Stimulated activated naive B cell treated with anti-CD40 and anti-IgM and Interleukin-4, amounts not matched to agents 10 μg/mL and 1 μg/mL and 100 μg/mL, for 72 hours (primary cell): ENCODE data around the gene ABCD3.
"Not testable (repeated sequence)": the region's sequence is repeated elsewhere in the genome, so short reads cannot be mapped to it uniquely, and the experiment has no call there.

Source experiments
- ATAC-seq, 2 donors: fragments of 150-1000 bp; cut with Tn5 transposase; replicated peaks; 2 replicates each; pipeline ENCODE4 v1.10.0; 2021; ENCODE audit warnings: moderate library complexity in 1 of 2
- DNase-seq: peaks from one replicate; pipeline ENCODE4 v3.0.0; 2021
- H3K27ac Mint-ChIP-seq: one replicate; pipeline ENCODE4 v1.8.0; 2022; ENCODE audit warnings: mild to moderate bottlenecking, mixed read lengths
- H3K27me3 Mint-ChIP-seq, 2 donors: one replicate each; pipeline ENCODE4 v1.8.0; 2022; ENCODE audit warnings: mixed read lengths in 2 of 2
- H3K36me3 Mint-ChIP-seq, 2 donors: one replicate each; pipeline ENCODE4 v1.8.0; 2022; ENCODE audit warnings: mixed read lengths in 2 of 2, mild to moderate bottlenecking in 1 of 2
- H3K4me1 Mint-ChIP-seq, 2 donors: one replicate each; pipeline ENCODE4 v1.8.0; 2022; ENCODE audit warnings: mixed read lengths in 2 of 2, mild to moderate bottlenecking in 1 of 2
- H3K4me3 Mint-ChIP-seq, 2 donors: one replicate each; pipeline ENCODE4 v1.8.0; 2022; ENCODE audit warnings: mild to moderate bottlenecking in 2 of 2, mixed read lengths in 2 of 2, moderate library complexity in 1 of 2
- H3K9me3 Mint-ChIP-seq, 2 donors: one replicate each; pipeline ENCODE4 v1.8.0; 2022; ENCODE audit warnings: mixed read lengths in 2 of 2, mild to moderate bottlenecking in 1 of 2

The ABCD3 gene

DNA sequence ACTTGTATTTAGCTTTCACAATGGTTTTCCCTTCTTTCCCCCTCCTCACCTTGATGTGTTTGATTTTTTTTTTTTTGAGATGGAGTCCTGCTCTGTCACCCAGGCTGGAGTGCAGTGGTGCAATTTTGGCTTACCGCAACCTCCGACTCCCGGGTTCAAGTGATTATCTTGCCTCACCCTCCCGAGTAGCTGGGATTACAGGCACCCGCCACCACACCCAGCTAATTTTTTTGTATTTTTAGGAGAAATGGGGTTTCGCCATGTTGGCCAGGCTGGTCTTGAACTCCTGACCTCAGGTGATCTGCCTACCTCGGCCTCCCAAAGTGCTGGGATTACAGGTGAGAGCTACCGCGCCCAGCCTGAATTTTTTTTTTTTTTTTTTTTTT is 8.3 kb downstream of the ABCD3 start:
- not testable (repeated sequence) for ATAC-seq, H3K27ac Mint-ChIP-seq, H3K9me3 Mint-ChIP-seq, H3K4me3 Mint-ChIP-seq, DNase-seq, H3K27me3 Mint-ChIP-seq
- Mint-ChIP-seq H3K4me1 (peaks cover 31 to 53% of the 10 kb centered on the region in 2 donors), H3K36me3 (peaks cover 16 to 19% of the 10 kb centered on the region in 2 donors)

DNA sequence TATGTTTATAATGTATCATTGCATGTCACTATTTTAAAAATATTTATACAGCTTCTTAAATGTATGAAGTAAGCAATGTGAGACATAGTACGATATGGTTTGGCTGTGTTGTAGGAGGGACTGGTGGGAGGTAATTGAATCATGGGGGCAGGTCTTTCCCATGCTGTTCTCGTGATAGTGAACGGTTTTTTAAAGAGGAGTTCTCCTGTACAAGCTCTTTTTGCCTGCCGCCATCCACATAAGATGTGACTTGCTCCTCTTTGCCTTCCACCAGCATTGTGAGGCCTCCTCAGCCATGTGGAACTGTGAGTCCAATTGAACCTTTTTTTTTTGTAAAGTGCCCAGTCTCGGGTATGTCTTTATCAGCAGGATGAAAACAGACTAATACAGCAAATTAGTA is 10.3 kb downstream of the ABCD3 start:
- DNase-seq: no peak
- Mint-ChIP-seq H3K27ac (no peak overlapping the region), H3K36me3 (peaks cover 16 to 24% of the 10 kb centered on the region in 2 donors), H3K27me3 (no peaks in the 10 kb centered on the region), H3K9me3 (peaks cover 3 to 9% of the 10 kb centered on the region in 2 donors), H3K4me1 (peaks cover 28 to 36% of the 10 kb centered on the region in 2 donors), H3K4me3 (no peak overlapping the region)
- ATAC-seq: no peak

DNA sequence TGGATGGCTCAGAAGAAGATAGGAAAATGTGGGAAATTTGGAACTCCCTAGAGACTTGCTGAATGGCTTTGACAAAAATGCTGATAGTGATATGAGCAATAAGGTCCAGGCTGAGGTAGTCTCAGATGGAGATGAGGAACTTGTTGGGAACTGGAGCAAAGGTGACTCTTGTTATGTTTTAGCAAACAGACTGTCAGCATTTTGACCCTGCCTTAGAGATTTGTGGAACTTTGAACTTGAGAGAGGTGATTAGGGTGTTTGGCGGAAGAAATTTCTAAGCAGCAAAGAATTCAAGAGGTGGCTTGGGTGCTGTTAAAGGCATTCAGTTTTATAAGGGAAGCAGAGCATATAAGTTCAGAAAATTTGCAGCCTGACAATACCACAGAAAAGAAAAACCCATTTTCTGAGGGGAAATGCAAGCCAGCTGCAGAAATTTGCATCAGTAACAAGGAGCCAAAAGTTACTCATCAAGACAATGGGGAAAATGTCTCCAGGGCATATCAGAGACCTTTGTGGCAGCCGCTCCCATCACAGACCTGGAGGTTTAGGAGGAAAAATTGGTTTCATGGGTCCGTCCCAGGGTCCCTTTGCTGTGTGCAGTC is 10.8 kb downstream of the ABCD3 start:
- H3K27ac Mint-ChIP-seq, H3K9me3 Mint-ChIP-seq, H3K4me3 Mint-ChIP-seq, H3K27me3 Mint-ChIP-seq, DNase-seq, ATAC-seq: not testable (repeated sequence)
- Mint-ChIP-seq H3K36me3 (peaks cover 18 to 27% of the 10 kb centered on the region in 2 donors), H3K4me1 (peaks cover 24 to 30% of the 10 kb centered on the region in 2 donors)

DNA sequence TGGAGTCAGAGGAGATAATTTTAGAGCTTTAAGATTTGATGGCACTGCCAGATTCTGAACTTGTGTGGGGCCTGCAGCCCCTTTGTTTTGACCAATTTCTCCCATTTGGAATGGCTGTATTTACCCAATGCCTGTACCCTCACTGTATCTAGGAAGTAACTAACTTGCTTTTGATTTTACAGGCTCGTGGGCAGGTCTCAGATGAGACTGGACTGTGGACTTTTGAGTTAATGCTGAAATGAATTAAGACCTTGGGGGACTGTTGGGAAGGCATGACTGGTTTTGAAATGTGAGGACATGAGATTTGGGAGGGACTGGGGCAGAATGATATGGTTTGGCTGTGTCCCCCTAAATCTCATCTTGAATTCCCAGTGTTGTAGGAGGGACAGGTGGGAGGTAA is 11.9 kb downstream of the ABCD3 start:
- not testable (repeated sequence) for H3K27ac Mint-ChIP-seq, H3K9me3 Mint-ChIP-seq, DNase-seq, ATAC-seq, H3K4me3 Mint-ChIP-seq, H3K27me3 Mint-ChIP-seq
- H3K4me1 Mint-ChIP-seq: peaks cover 22 to 30% of the 10 kb centered on the region in 2 donors
- peaks cover 16 to 27% of the 10 kb centered on the region in 2 donors for H3K36me3 Mint-ChIP-seq

DNA sequence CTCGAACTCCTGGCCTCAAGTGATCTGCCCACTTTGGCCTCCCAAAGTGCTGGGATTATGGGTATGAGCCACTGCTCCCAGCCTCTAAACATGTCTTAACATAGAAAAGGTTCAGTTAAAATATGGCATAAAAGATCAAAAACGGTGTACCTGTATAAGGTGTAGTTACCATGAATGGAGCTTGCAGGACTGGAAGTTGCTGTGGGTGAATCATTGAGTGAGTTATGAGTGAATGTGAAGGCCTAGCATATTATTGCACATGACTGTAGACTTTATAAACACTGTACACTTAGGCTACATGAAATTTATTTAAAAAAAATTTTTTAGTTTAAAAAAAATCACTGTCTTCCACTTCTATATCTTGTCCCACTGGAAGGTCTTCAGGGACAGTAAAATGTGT is 15.7 kb downstream of the ABCD3 start:
- H3K27me3 Mint-ChIP-seq: no peaks in the 10 kb centered on the region
- no peak overlapping the region for H3K4me3 Mint-ChIP-seq
- peaks cover 25 to 38% of the 10 kb centered on the region in 2 donors for H3K36me3 Mint-ChIP-seq

DNA sequence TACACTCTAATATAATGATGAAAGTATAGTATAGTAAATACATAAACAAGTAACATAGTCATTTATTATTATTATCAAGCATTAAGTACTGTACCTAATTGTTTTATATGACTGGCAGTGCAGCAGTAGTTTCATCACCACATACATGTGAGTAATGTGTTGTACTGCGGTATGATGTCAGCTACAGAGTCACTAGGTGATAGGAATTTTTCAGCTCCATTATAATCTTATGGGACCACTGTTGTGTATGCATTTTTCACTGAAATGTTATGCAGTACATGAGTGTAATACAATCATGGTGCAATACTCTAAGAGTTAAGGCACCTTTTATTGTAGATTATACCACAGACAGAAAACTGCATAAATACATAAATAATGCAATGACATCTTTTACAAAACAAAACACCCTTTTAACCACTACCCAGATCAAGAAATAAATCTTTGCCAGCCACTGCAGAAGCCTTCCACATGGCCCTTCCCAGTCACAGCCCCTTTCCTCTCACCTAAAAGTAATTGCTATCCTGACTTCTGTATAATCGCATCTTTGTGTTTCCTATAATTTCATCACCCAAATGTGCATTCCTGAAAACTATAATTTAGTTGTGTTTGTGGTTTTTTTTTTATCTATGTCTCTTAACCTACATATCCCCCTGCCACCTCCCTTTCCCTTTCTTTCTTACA is 16.3 kb downstream of the ABCD3 start:
- no peak for DNase-seq
- Mint-ChIP-seq H3K27me3 (no peaks in the 10 kb centered on the region), H3K27ac (no peak overlapping the region), H3K36me3 (peaks cover 22 to 33% of the 10 kb centered on the region in 2 donors), H3K4me1 (peaks cover 12 to 16% of the 10 kb centered on the region in 2 donors), H3K9me3 (peaks cover 4 to 14% of the 10 kb centered on the region in 2 donors), H3K4me3 (no peak overlapping the region)
- ATAC-seq: no peak

More for the DNA sequence above, 15.7 kb downstream of the ABCD3 start:
- DNase-seq: no peak
- Mint-ChIP-seq H3K9me3 (peaks cover 5 to 15% of the 10 kb centered on the region in 2 donors), H3K27ac (no peak overlapping the region), H3K4me1 (peaks cover 14 to 16% of the 10 kb centered on the region in 2 donors)
- ATAC-seq: no peak

DNA sequence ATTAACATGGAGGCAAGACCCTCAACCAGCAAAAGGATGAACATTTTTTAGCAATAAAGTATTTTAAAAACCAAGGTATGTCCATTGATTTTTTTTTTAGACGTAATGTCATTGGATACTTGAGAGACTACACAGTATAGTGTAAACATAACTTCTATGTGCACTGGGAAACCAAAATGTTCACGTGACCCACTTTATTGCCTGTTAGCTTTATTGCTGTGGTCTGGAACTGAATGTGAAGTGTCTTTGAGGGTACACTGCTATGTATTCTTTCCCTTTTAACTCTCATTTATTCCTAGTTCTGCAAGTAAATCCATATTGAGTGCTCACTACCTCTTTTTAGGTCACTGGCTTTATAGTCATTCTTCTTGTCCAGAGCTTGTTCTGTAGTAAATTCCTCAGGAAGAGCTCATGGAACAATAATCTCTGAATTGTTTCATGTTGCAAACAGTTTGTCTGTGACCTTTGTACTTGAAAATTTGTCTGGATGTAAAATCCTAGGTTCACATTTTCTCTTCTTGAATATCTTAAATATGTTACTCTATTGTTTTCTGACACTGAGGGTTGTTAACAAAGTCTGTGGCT is 20.6 kb downstream of the ABCD3 start:
- ATAC-seq (no peak), DNase-seq (no peak)
- Mint-ChIP-seq H3K9me3 (peaks cover 19 to 23% of the 10 kb centered on the region in 2 donors), H3K36me3 (peaks cover 27 to 28% of the 10 kb centered on the region in 2 donors), H3K4me1 (peaks cover 4 to 6% of the 10 kb centered on the region in 2 donors), H3K4me3 (no peak overlapping the region), H3K27ac (no peak overlapping the region), H3K27me3 (no peaks in the 10 kb centered on the region)

DNA sequence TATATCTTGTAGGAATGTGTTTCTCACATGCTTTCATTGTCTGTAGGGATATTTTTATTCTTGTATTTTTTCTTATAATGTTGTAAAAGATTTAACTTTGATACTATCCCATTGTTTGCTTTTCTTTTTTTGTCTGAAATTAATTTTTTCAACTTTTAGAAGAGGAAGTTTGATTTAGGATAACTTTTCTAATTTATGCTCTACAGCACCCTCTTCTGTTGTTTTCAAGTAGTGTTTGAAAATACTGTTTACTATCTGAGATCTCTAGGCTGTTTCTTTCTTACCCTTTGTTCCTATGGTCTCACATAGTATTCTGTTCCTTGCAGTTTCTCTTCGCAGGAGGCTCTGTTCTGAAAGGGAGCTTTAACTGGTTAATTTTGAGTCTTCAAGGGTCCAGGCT is 21.9 kb downstream of the ABCD3 start:
- peaks cover 29 to 33% of the 10 kb centered on the region in 2 donors for H3K36me3 Mint-ChIP-seq
- H3K27ac Mint-ChIP-seq: no peak overlapping the region
- H3K9me3 Mint-ChIP-seq: peaks cover 22 to 24% of the 10 kb centered on the region in 2 donors

DNA sequence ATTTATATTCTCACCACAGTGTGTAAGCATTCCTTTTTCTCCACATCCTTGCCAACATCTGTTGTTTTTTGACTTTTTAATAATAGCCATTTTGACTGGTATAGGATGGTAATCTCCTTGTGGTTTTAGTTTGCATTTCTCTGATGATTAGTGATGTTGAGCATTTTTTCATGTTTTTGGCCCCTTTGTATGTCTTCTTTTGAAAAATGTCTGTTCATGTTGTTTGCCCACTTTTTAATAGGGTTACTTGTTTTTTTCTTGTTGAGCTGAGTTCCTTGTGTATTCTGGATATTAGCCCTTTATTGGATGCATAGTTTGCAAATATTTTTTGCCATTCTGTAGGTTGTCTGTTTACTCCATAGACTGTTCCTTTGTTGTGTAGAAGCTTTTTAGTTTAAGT is 24.9 kb downstream of the ABCD3 start:
- peaks cover 24 to 36% of the 10 kb centered on the region in 2 donors for H3K36me3 Mint-ChIP-seq
- not testable (repeated sequence) for H3K27me3 Mint-ChIP-seq, H3K4me3 Mint-ChIP-seq

More for the DNA sequence above, 21.9 kb downstream of the ABCD3 start:
- Mint-ChIP-seq H3K27me3 (no peaks in the 10 kb centered on the region), H3K4me1 (peaks cover 1 to 6% of the 10 kb centered on the region in 2 donors), H3K4me3 (no peak overlapping the region)
- no peak for ATAC-seq
- DNase-seq: no peak

DNA sequence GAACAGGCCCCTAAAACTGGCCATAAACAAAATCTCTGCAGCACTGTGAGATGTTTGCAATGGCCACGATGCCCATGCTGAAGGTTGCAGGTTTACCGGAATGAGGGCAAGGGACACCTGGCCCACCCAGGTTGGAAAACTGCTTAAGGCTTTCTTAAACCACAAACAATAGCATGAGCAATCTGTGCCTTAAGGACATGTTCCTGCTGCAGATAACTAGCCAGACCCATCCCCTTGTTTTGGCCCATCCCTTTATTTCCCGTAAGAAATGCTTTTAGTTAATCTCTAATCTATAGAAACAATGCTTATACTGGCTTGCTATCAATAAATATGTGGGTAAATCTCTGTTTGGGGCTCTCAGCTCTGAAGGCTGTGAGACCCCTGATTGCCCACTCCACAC is 26.6 kb downstream of the ABCD3 start:
- not testable (repeated sequence) for DNase-seq, H3K4me3 Mint-ChIP-seq, H3K27me3 Mint-ChIP-seq, H3K27ac Mint-ChIP-seq, H3K4me1 Mint-ChIP-seq, ATAC-seq
- H3K9me3 Mint-ChIP-seq: peaks cover 30 to 37% of the 10 kb centered on the region in 2 donors
- peaks cover 34 to 54% of the 10 kb centered on the region in 2 donors for H3K36me3 Mint-ChIP-seq

More for the DNA sequence above, 24.9 kb downstream of the ABCD3 start:
- peaks cover 20 to 27% of the 10 kb centered on the region in 2 donors for H3K9me3 Mint-ChIP-seq
- DNase-seq, H3K4me1 Mint-ChIP-seq, H3K27ac Mint-ChIP-seq, ATAC-seq: not testable (repeated sequence)

DNA sequence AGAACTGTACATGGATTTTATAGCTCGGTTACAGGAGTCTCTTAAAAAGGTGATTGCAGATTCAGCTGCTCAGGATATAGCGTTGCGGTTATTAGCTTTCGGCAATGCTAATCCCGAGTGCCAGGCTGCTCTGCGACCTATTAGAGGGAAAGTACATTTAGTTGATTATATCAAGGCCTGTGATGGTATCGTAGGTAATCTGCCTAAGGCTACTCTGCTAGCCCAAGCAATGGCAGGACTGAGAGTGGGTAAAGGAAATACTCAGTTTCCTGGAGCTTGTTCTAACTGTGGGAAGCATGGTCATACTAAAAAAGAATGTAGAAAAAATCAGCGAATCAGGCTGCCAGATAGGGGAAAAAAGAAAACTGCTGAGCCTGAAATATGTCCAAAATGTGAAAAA is 27.5 kb downstream of the ABCD3 start:
- H3K27ac Mint-ChIP-seq, H3K27me3 Mint-ChIP-seq, H3K4me3 Mint-ChIP-seq, H3K4me1 Mint-ChIP-seq, DNase-seq, ATAC-seq: not testable (repeated sequence)
- Mint-ChIP-seq H3K9me3 (peaks cover 28 to 40% of the 10 kb centered on the region in 2 donors), H3K36me3 (peaks cover 40 to 59% of the 10 kb centered on the region in 2 donors)

DNA sequence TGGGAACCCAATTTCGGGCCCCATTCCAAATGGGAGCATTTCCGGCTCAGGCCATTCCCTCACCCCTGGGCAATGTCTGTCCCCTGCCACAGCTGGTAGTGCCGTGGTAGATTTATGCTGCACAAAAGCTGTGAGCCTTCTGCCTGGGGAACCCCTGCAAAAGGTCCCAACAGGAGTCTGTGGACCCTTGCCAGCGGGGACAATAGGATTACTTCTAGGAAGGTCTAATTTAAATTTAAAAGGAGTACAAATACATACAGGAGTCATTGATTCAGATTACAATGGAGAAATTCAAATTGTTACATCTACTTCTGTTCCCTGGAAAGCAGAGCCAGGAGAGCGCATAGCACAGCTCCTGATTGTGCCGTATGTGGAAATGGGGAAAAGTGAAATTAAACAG is 28.0 kb downstream of the ABCD3 start:
- ATAC-seq, H3K4me1 Mint-ChIP-seq, H3K27me3 Mint-ChIP-seq, H3K4me3 Mint-ChIP-seq, DNase-seq, H3K27ac Mint-ChIP-seq: not testable (repeated sequence)
- peaks cover 29 to 41% of the 10 kb centered on the region in 2 donors for H3K9me3 Mint-ChIP-seq
- peaks cover 41 to 63% of the 10 kb centered on the region in 2 donors for H3K36me3 Mint-ChIP-seq

DNA sequence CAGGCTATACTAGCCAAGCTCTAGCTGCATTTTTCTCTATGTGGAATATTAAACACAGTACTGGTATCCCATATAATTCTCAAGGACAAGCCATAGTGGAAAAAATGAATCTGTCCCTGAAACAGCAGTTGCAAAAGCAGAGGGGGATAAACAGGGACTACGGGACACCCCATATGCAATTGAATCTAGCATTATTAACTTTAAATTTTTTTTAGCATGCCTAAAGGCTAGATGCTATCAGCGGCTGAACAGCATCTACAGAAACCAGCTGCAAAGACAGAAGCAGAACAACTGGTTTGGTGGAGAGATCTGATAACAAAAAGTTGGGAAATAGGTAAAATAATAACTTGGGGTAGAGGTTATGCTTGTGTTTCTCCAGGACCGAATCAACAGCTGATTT is 30.6 kb downstream of the ABCD3 start:
- not testable (repeated sequence) for H3K4me1 Mint-ChIP-seq, H3K4me3 Mint-ChIP-seq, H3K27ac Mint-ChIP-seq, H3K27me3 Mint-ChIP-seq, ATAC-seq, DNase-seq
- Mint-ChIP-seq H3K9me3 (peaks cover 24 to 32% of the 10 kb centered on the region in 2 donors), H3K36me3 (peaks cover 43 to 73% of the 10 kb centered on the region in 2 donors)

DNA sequence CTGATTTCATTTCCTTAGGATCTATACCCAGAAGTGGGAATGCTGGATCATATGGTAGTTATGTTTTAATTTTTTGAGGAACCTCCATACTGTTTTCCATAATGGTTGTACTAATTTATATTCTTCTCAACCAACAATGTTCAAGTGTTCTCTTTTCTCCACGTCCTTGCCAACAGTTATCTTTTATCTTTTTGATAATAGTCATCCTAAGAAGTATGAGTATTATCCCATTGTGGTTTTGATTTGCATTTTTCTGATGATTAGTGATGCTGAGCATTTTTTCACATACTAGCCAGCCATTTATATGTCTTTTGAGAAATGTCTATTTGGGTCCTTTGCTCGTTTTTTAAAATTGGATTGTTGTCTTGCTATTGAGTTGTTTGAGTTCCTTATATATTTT is 38.5 kb downstream of the ABCD3 start:
- Mint-ChIP-seq H3K27ac (no peak overlapping the region), H3K36me3 (peaks cover 30 to 46% of the 10 kb centered on the region in 2 donors), H3K9me3 (peaks cover 6 to 10% of the 10 kb centered on the region in 2 donors), H3K4me1 (no peaks in the 10 kb centered on the region), H3K4me3 (no peak overlapping the region), H3K27me3 (no peaks in the 10 kb centered on the region)
- DNase-seq (no peak), ATAC-seq (no peak)
